Upper lobe of left lung (tissue), 6 donors: ENCODE results near the gene MINDY1. TPM values are rescaled to one million over a fixed set of nuclear protein-coding genes. Genes with fewer than 3 reads are reported as not detected.

Source experiments
- ATAC-seq, 2 donors: fragments of 200-7000 bp; cut with Tn5 transposase; one replicate each; pipeline ENCODE4 v1.9.1; 2022; ENCODE audit warnings: mild to moderate bottlenecking in 2 of 2, moderate library complexity in 2 of 2; ENCODE audit not compliant: low FRiP score in 2 of 2
- DNase-seq, 2 donors: peaks; one replicate each; pipeline ENCODE4 v3.0.0-alpha.2; 2019 to 2020
- H3K27ac ChIP-seq, 4 donors: fragments of 200-600 bp; sonication (generic); one replicate each; pipeline ENCODE4 v1.5.1; 2016 to 2019
- H3K27me3 ChIP-seq, 4 donors: fragments of 200-600 bp; sonication (generic); one replicate each; pipeline ENCODE4 v1.5.1; 2017 to 2019
- H3K36me3 ChIP-seq, 4 donors: fragments of 200-600 bp; sonication (generic); one replicate each; pipeline ENCODE4 v1.5.1; 2016 to 2019
- H3K4me1 ChIP-seq, 4 donors: fragments of 200-600 bp; sonication (generic); one replicate each; pipeline ENCODE4 v1.5.1; 2018 to 2019
- H3K4me3 ChIP-seq, 4 donors: fragments of 200-600 bp; sonication (generic); one replicate each; pipeline ENCODE4 v1.5.1; 2017 to 2019; ENCODE audit warnings: mild to moderate bottlenecking in 2 of 4, moderate library complexity in 1 of 4
- H3K9me3 ChIP-seq, 4 donors: fragments of 200-600 bp; sonication (generic); one replicate each; pipeline ENCODE4 v1.5.1; 2018 to 2019
- CTCF ChIP-seq, 6 experiments: fragments of 450-650 bp in 4 of 6; fragments of 200-600 bp in 2 of 6; sonication (generic) in 2 of 6; IDR thresholded peaks; one replicate each; pipeline ENCODE4 v1.5.1; 2016 to 2019; ENCODE audit warnings: antibody characterized with exemption in 6 of 6
- EP300 ChIP-seq, 4 donors: sonication (generic); formaldehyde crosslinking; IDR thresholded peaks; one replicate each; pipeline ENCODE4 v1.5.1; 2017; ENCODE audit warnings: antibody characterized with exemption in 4 of 4, control low read depth in 2 of 4
- POLR2A ChIP-seq, 4 donors: fragments of 450-650 bp; IDR thresholded peaks; one replicate each; pipeline ENCODE4 v1.5.1; 2016 to 2017; ENCODE audit warnings: antibody characterized with exemption in 4 of 4, mild to moderate bottlenecking in 2 of 4
- POLR2AphosphoS5 ChIP-seq, 2 donors: sonication (generic); formaldehyde crosslinking; IDR thresholded peaks; one replicate each; pipeline ENCODE4 v1.5.1; 2017; ENCODE audit warnings: antibody characterized with exemption in 2 of 2
- WGBS, 2 donors: methylation state at CpG; one replicate each; pipeline ENCODE4 v1.1.5; 2017 to 2018; 5-methylcytosine and 5-hydroxymethylcytosine counted together
- total RNA-seq, 6 donors: library from RNA; depleted of rRNA in 4 of 6; stranded (reverse); fragments of >200 nt in 4 of 6; gene quantifications; one replicate each; pipeline versions ENCODE4 v1.1.0 to v1.2.1, GENCODE V29; 2016 to 2021
- donor health status: DM: no; HTN: no; CAD: no; lungs with moderate emphysema.
- donor health status: DM: no; HTN: yes; CAD: no; lungs with severe emphysema.

The MINDY1 gene
- total RNA-seq, 6 donors from 2014 or later, result 14.5 to 34.3 (median 26.9) TPM

- no peak for ATAC-seq
- peaks cover 0 to 6% (median 2%) of the 10 kb centered on the region in 4 donors for H3K4me1 ChIP-seq
- DNase-seq, result no peak
- H3K27ac ChIP-seq, result no peak overlapping the region
- 93 to 94% methylated on average over 10 of the region's 10 CpGs for WGBS, 2 donors
- H3K27me3 ChIP-seq, result no peaks in the 10 kb centered on the region
- H3K9me3 ChIP-seq, result no peaks in the 10 kb centered on the region
- H3K4me3 ChIP-seq, result no peak overlapping the region
- TF ChIP-seq EP300 (IDR thresholded peaks at IDR 0.05) (no peak), CTCF (IDR thresholded peaks at IDR 0.05) (no peak), POLR2AphosphoS5 (IDR thresholded peaks at IDR 0.05) (no peak), POLR2A (IDR thresholded peaks at IDR 0.05) (no peak)
- H3K36me3 ChIP-seq, result peaks cover 70 to 100% (median 91%) of the 10 kb centered on the region in 4 donors
These were observed 43.2 kb downstream of the MINDY1 start for GRCh38 chr1:150963321-150964163.

- 64 to 65% methylated on average over 4 of the region's 4 CpGs for WGBS, 2 donors
- Histone ChIP-seq H3K27ac (no peak overlapping the region), H3K4me1 (no peaks in the 10 kb centered on the region), H3K36me3 (peaks cover 52 to 98% (median 79%) of the 10 kb centered on the region in 4 donors), H3K9me3 (no peaks in the 10 kb centered on the region), H3K27me3 (no peaks in the 10 kb centered on the region), H3K4me3 (no peak overlapping the region)
- no peak for ATAC-seq
- TF ChIP-seq POLR2A (IDR thresholded peaks at IDR 0.05), result no peak
- TF ChIP-seq EP300 (IDR thresholded peaks at IDR 0.05), result no peak
- TF ChIP-seq POLR2AphosphoS5 (IDR thresholded peaks at IDR 0.05), result no peak
- no peak for DNase-seq
These were observed 44.9 kb downstream of the MINDY1 start for GRCh38 chr1:150961756-150962155.

- H3K4me3 ChIP-seq, result no peak overlapping the region
- peaks cover 42 to 95% (median 67%) of the 10 kb centered on the region in 4 donors for H3K36me3 ChIP-seq
- H3K27ac ChIP-seq, result no peak overlapping the region
- no peaks in the 10 kb centered on the region for H3K27me3 ChIP-seq
- peak in 1 of 2 donors; percentile 8 for DNase-seq
- WGBS, 2 donors, result 97 to 98% methylated on average over 3 to 7 of the region's 7 CpGs
- no peaks in the 10 kb centered on the region for H3K4me1 ChIP-seq
- ATAC-seq, result no peak
- no peak for TF ChIP-seq CTCF (IDR thresholded peaks at IDR 0.05)
- TF ChIP-seq POLR2AphosphoS5 (IDR thresholded peaks at IDR 0.05), result no peak
- TF ChIP-seq EP300 (IDR thresholded peaks at IDR 0.05), result no peak
- no peak for TF ChIP-seq POLR2A (IDR thresholded peaks at IDR 0.05)
- no peaks in the 10 kb centered on the region for H3K9me3 ChIP-seq
These were observed 46.1 kb downstream of the MINDY1 start for GRCh38 chr1:150960646-150961045.

- DNase-seq (peak in 1 of 2 donors; percentile 12), ATAC-seq (no peak)
- Histone ChIP-seq H3K27me3 (no peaks in the 10 kb centered on the region), H3K9me3 (no peaks in the 10 kb centered on the region), H3K27ac (no peak overlapping the region), H3K4me3 (no peak overlapping the region), H3K36me3 (peaks cover 25 to 95% (median 61%) of the 10 kb centered on the region in 4 donors), H3K4me1 (no peaks in the 10 kb centered on the region)
- 97 to 98% methylated on average over 11 of the region's 11 CpGs for WGBS, 2 donors
- TF ChIP-seq POLR2A (IDR thresholded peaks at IDR 0.05) (no peak), CTCF (IDR thresholded peaks at IDR 0.05) (no peak), EP300 (IDR thresholded peaks at IDR 0.05) (no peak), POLR2AphosphoS5 (IDR thresholded peaks at IDR 0.05) (no peak)
These were observed 49.0 kb downstream of the MINDY1 start for GRCh38 chr1:150957666-150958065.

GRCh38 chr1:150955280-150955679, 51.4 kb downstream of the MINDY1 start:
- TF ChIP-seq CTCF (IDR thresholded peaks at IDR 0.05), result no peak
- no peak for TF ChIP-seq POLR2AphosphoS5 (IDR thresholded peaks at IDR 0.05)
- no peak for TF ChIP-seq EP300 (IDR thresholded peaks at IDR 0.05)
- no peak for TF ChIP-seq POLR2A (IDR thresholded peaks at IDR 0.05)
- ATAC-seq (no peak), DNase-seq (no peak)
- Histone ChIP-seq H3K4me1 (no peaks in the 10 kb centered on the region), H3K9me3 (no peaks in the 10 kb centered on the region), H3K4me3 (no peak overlapping the region), H3K36me3 (peaks cover 32 to 95% (median 63%) of the 10 kb centered on the region in 4 donors), H3K27me3 (no peaks in the 10 kb centered on the region), H3K27ac (no peak overlapping the region)
